B cell (primary cell): ENCODE measurements around the gene COL25A1. TPM values are rescaled to one million over a fixed set of nuclear protein-coding genes. Genes with fewer than 3 reads are reported as not detected.

Source experiments
- ATAC-seq: fragments of 200-7000 bp; cut with Tn5 transposase; one replicate; pipeline ENCODE4 v1.10.0; 2021; ENCODE audit warnings: low read depth, mild to moderate bottlenecking, moderate number of reproducible peaks, moderate library complexity
- CTCF ChIA-PET: fragments of 350-600 bp; sonication (Branson Sonifier 250); formaldehyde crosslinking; loops from one replicate; lab custom pipeline; 2021; ENCODE audit warnings: antibody characterized with exemption, inconsistent platforms; lab: Charles Lee
- POLR2A ChIA-PET: fragments of 350-600 bp; sonication (Branson Sonifier 250); formaldehyde crosslinking; loops from one replicate; lab custom pipeline; 2021; ENCODE audit warnings: antibody characterized with exemption; lab: Charles Lee
- DNase-seq: peaks from one replicate; pipeline ENCODE4 v3.0.0; 2013
- H2AFZ ChIP-seq: 2 replicates; pipeline ENCODE4 v1.6.1; 2012; ENCODE audit warnings: mild to moderate bottlenecking, low read depth, low read length; ENCODE audit not compliant: insufficient read depth, poor library complexity, severe bottlenecking
- H3K27ac ChIP-seq, 2 donors: 1 replicate in 1 of 2; 2 replicates in 1 of 2; pipeline ENCODE4 v1.5.1; 2012 to 2013; ENCODE audit warnings: low read length in 2 of 2, mild to moderate bottlenecking in 2 of 2, moderate library complexity in 1 of 2
- H3K27me3 ChIP-seq, 4 experiments: fragments of 200-600 bp in 1 of 4; sonication (generic) in 1 of 4; replicated peaks in 1 of 4; 1 replicate in 2 of 4; 2 replicates in 2 of 4; pipeline versions ENCODE4 v1.6.1 to v1.7.0; 2013 to 2016; ENCODE audit warnings: low read length in 3 of 4, mild to moderate bottlenecking in 2 of 4, mixed read lengths in 1 of 4, moderate library complexity in 1 of 4; ENCODE audit not compliant: insufficient read depth in 4 of 4, control insufficient read depth in 3 of 4; ENCODE audit errors: control extremely low read depth in 1 of 4
- H3K36me3 ChIP-seq, 2 experiments: replicated peaks in 1 of 2; 1 replicate in 1 of 2; 2 replicates in 1 of 2; pipeline versions ENCODE4 v1.6.1 to v1.7.1; 2013; ENCODE audit warnings: low read length in 1 of 2; ENCODE audit not compliant: insufficient read depth in 2 of 2, control insufficient read depth in 1 of 2; ENCODE audit errors: control extremely low read depth in 1 of 2, extremely low read depth in 1 of 2
- H3K4me1 ChIP-seq, 2 donors: fragments of 200-600 bp in 1 of 2; sonication (generic) in 1 of 2; 1 replicate in 1 of 2; 2 replicates in 1 of 2; pipeline versions ENCODE4 v1.5.1 to v1.6.1; 2013 to 2017; ENCODE audit warnings: low read length in 2 of 2; ENCODE audit not compliant: control insufficient read depth in 2 of 2, insufficient read depth in 2 of 2
- H3K4me2 ChIP-seq: replicated peaks from 2 replicates; pipeline ENCODE3; 2012; ENCODE audit warnings: mild to moderate bottlenecking, low read depth, low read length; ENCODE audit not compliant: poor library complexity, severe bottlenecking
- H3K4me3 ChIP-seq, 5 experiments: fragments of 200-600 bp in 1 of 5; sonication (generic) in 1 of 5; 1 replicate in 3 of 5; 2 replicates in 2 of 5; pipeline versions ENCODE4 v1.5.1 to v1.7.0; 2011 to 2016; ENCODE audit warnings: low read length in 4 of 5, mild to moderate bottlenecking in 4 of 5, low read depth in 2 of 5, control low read depth in 1 of 5, moderate library complexity in 1 of 5; ENCODE audit not compliant: insufficient read depth in 1 of 5; ENCODE audit errors: control extremely low read depth in 1 of 5, extremely low read depth in 1 of 5
- H3K79me2 ChIP-seq: fragments of 200-600 bp; sonication (generic); one replicate; pipeline ENCODE4 v1.6.0; 2016; ENCODE audit warnings: low read length; ENCODE audit not compliant: control insufficient read depth, insufficient read depth
- H3K9ac ChIP-seq: fragments of 200-600 bp; sonication (generic); 2 replicates; pipeline ENCODE4 v1.6.1; 2017; ENCODE audit warnings: mild to moderate bottlenecking, low read length, moderate library complexity
- H3K9me3 ChIP-seq, 3 donors: one replicate each; pipeline versions ENCODE4 v1.6.1 to v1.7.1; 2013; ENCODE audit warnings: low read length in 2 of 3; ENCODE audit not compliant: control insufficient read depth in 2 of 3, insufficient read depth in 1 of 3; ENCODE audit errors: control extremely low read depth in 1 of 3
- H4K20me1 ChIP-seq: 2 replicates; pipeline ENCODE4 v1.6.0; 2012; ENCODE audit warnings: mild to moderate bottlenecking, low read length; ENCODE audit not compliant: insufficient read depth, control insufficient read depth, poor library complexity, severe bottlenecking
- H3K27ac Mint-ChIP-seq: one replicate; pipeline ENCODE4 v1.8.0; 2021; ENCODE audit warnings: mixed read lengths
- H3K27me3 Mint-ChIP-seq: one replicate; pipeline ENCODE4 v1.8.0; 2021; ENCODE audit warnings: mixed read lengths
- H3K4me1 Mint-ChIP-seq: one replicate; pipeline ENCODE4 v1.8.0; 2021; ENCODE audit warnings: mixed read lengths
- H3K4me3 Mint-ChIP-seq: one replicate; pipeline ENCODE4 v1.8.0; 2021; ENCODE audit warnings: mixed read lengths
- H3K9me3 Mint-ChIP-seq: one replicate; pipeline ENCODE4 v1.8.0; 2022; ENCODE audit warnings: mixed read lengths; ENCODE audit not compliant: insufficient read depth
- CTCF ChIP-seq: fragments of 200-600 bp; IDR thresholded peaks from one replicate; pipeline ENCODE4 v1.8.0; 2022; ENCODE audit warnings: antibody characterized with exemption, mild to moderate bottlenecking
- EZH2 ChIP-seq: IDR thresholded peaks from 2 replicates; pipeline ENCODE4 v1.6.1; 2012; ENCODE audit warnings: borderline replicate concordance, low read depth, mild to moderate bottlenecking, moderate library complexity, low read length; ENCODE audit not compliant: insufficient read depth, poor library complexity, severe bottlenecking
- WGBS: methylation state at CpG from one replicate; pipeline ENCODE4 v1.1.5; 2013; ENCODE audit warnings: missing lambda C conversion rate; ENCODE audit not compliant: insufficient coverage; 5-methylcytosine and 5-hydroxymethylcytosine counted together
- intact Hi-C: fragments of 100-400 bp; cut with micrococcal nuclease; formaldehyde crosslinking; loops from one replicate; pipeline ENCODE4 v1.10.0; 2022
- polyA plus RNA-seq: library from polyadenylated mRNA; depleted of rRNA; stranded (reverse); fragments of >200 nt; gene quantifications from 2 replicates; pipeline ENCODE4 v1.2.3, GENCODE V29; 2012
- total RNA-seq, 2 donors: library from RNA; stranded (reverse); fragments of 120-200 nt in 1 of 2; gene quantifications; 1 replicate in 1 of 2; 2 replicates in 1 of 2; pipeline versions ENCODE4 v1.2.3 to v1.2.4, GENCODE V29; 2013 to 2022

The COL25A1 gene
- total and polyA plus RNA-seq, 2 donors (not counting 1 experiment from before 2014, with no cell fraction given): not detected

- no peak for TF ChIP-seq EZH2
- TF ChIP-seq CTCF: no peak
- H3K4me1 Mint-ChIP-seq: no peaks in the 10 kb centered on the region
- H3K4me3 Mint-ChIP-seq: no peak overlapping the region
- no peaks in the 10 kb centered on the region for H3K79me2 ChIP-seq
- no peaks in the 10 kb centered on the region for H3K27me3 Mint-ChIP-seq
- no peak overlapping the region for H3K27ac Mint-ChIP-seq
- no peak overlapping the region for H2AFZ ChIP-seq
- no peaks in the 10 kb centered on the region for H3K9me3 ChIP-seq
- DNase-seq (no peak), ATAC-seq (no peak)
- ChIA-PET CTCF (no interaction called here), POLR2A (no interaction called here)
- H3K27me3 ChIP-seq: no peaks in the 10 kb centered on the region
- H3K36me3 ChIP-seq: no peaks in the 10 kb centered on the region
- no peaks in the 10 kb centered on the region for H3K4me1 ChIP-seq
- no CpG with 5 or more reads among the region's 1 CpG for WGBS
- no peaks in the 10 kb centered on the region for H4K20me1 ChIP-seq
- H3K4me2 ChIP-seq: no peak overlapping the region
- no peak overlapping the region for H3K9ac ChIP-seq
- no peaks in the 10 kb centered on the region for H3K9me3 Mint-ChIP-seq
- no peak overlapping the region for H3K4me3 ChIP-seq
- intact Hi-C loops: no loop called here
- H3K27ac ChIP-seq: no peak overlapping the region
Measured at GRCh38 chr4:109218288-109218687, 84.2 kb downstream of the COL25A1 start.

- H3K9me3 Mint-ChIP-seq: no peaks in the 10 kb centered on the region
- no peak for TF ChIP-seq EZH2
- TF ChIP-seq CTCF: no peak
- H3K9me3 ChIP-seq: no peaks in the 10 kb centered on the region
- ChIA-PET POLR2A (no interaction called here), CTCF (no interaction called here)
- H3K36me3 ChIP-seq: no peaks in the 10 kb centered on the region
- no peaks in the 10 kb centered on the region for H3K27me3 Mint-ChIP-seq
- no peak overlapping the region for H2AFZ ChIP-seq
- H3K27ac ChIP-seq: no peak overlapping the region
- H3K27ac Mint-ChIP-seq: no peak overlapping the region
- no peaks in the 10 kb centered on the region for H3K27me3 ChIP-seq
- no peaks in the 10 kb centered on the region for H3K79me2 ChIP-seq
- no peaks in the 10 kb centered on the region for H4K20me1 ChIP-seq
- H3K4me1 ChIP-seq: no peaks in the 10 kb centered on the region
- H3K4me3 Mint-ChIP-seq: no peak overlapping the region
- DNase-seq: no peak
- 89% methylated on average over 5 of the region's 5 CpGs for WGBS
- H3K4me3 ChIP-seq: no peak overlapping the region
- intact Hi-C loops: no loop called here
- no peak overlapping the region for H3K4me2 ChIP-seq
- no peak for ATAC-seq
- no peaks in the 10 kb centered on the region for H3K4me1 Mint-ChIP-seq
- no peak overlapping the region for H3K9ac ChIP-seq
Measured at GRCh38 chr4:109216085-109216696, 86.3 kb downstream of the COL25A1 start.
